Small intestine (tissue), 7 donors: ENCODE data around the gene RNF39. TPM values are rescaled to one million over a fixed set of nuclear protein-coding genes. Genes with fewer than 3 reads are reported as not detected.
"Not testable (repeated sequence)": the region's sequence is repeated elsewhere in the genome, so short reads cannot be mapped to it uniquely, and the experiment has no call there.

ENCODE experiments used
- DNase-seq, 2 donors: peaks; one replicate each; pipeline versions ENCODE4 v3.0.0 to v3.0.0-alpha.2; 2013
- FAIRE-seq: peaks from 2 replicates; lab custom pipeline; 2012; peaks lifted over from hg19 to GRCh38; lab: Jason Lieb, UNC
- H3K27ac ChIP-seq, 3 donors: one replicate each; pipeline ENCODE4 v1.5.1; 2013; ENCODE audit warnings: low read length in 2 of 3, mild to moderate bottlenecking in 2 of 3, control low read depth in 1 of 3, inconsistent platforms in 1 of 3, low read depth in 1 of 3, moderate library complexity in 1 of 3
- H3K27me3 ChIP-seq, 3 donors: one replicate each; pipeline ENCODE4 v1.6.1; 2013; ENCODE audit warnings: low read length in 3 of 3, inconsistent platforms in 1 of 3; ENCODE audit not compliant: control insufficient read depth in 3 of 3, insufficient read depth in 3 of 3
- H3K36me3 ChIP-seq, 3 donors: one replicate each; pipeline ENCODE4 v1.6.1; 2013; ENCODE audit warnings: low read length in 3 of 3, inconsistent platforms in 1 of 3, low read depth in 1 of 3, mild to moderate bottlenecking in 1 of 3, moderate library complexity in 1 of 3; ENCODE audit not compliant: control insufficient read depth in 3 of 3, insufficient read depth in 2 of 3
- H3K4me1 ChIP-seq, 3 donors: one replicate each; pipeline ENCODE4 v1.6.1; 2013; ENCODE audit warnings: low read length in 2 of 3, inconsistent platforms in 1 of 3, low read depth in 1 of 3, mild to moderate bottlenecking in 1 of 3, moderate library complexity in 1 of 3; ENCODE audit not compliant: control insufficient read depth in 3 of 3, insufficient read depth in 2 of 3
- H3K4me3 ChIP-seq, 3 donors: one replicate each; pipeline ENCODE4 v1.5.1; 2013; ENCODE audit warnings: low read length in 3 of 3, control low read depth in 1 of 3, inconsistent platforms in 1 of 3, low read depth in 1 of 3, mild to moderate bottlenecking in 1 of 3, moderate library complexity in 1 of 3
- H3K9me3 ChIP-seq, 2 donors: one replicate each; pipeline ENCODE4 v1.6.1; 2013; ENCODE audit warnings: low read depth in 1 of 2, low read length in 1 of 2; ENCODE audit not compliant: control insufficient read depth in 2 of 2, insufficient read depth in 1 of 2
- WGBS, 3 donors: extraction: QIAGEN DNeasy Blood & Tissue Kit; methylation state at CpG; one replicate each; pipeline ENCODE4 v1.1.7; 2013; 5-methylcytosine and 5-hydroxymethylcytosine counted together
- polyA plus RNA-seq, 4 donors: library from polyadenylated mRNA; stranded (reverse) in 3 of 4; unstranded in 1 of 4; fragments of 200-250 nt in 3 of 4; fragments of 120-200 nt in 1 of 4; gene quantifications; one replicate each; pipeline versions ENCODE4 v1.2.1 to v1.2.3, GENCODE V29; 2013
- donor health status: healthy with polysubstance abuse.
- donor health status: control.
- donor health status: control.
- donor health status: Bipolar disorder and iron deficiency.
- donor health status: healthy.

RNF39 gene
- polyA plus RNA-seq, 4 donors, result 0.18 to 0.78 (median 0.25) TPM

DNA sequence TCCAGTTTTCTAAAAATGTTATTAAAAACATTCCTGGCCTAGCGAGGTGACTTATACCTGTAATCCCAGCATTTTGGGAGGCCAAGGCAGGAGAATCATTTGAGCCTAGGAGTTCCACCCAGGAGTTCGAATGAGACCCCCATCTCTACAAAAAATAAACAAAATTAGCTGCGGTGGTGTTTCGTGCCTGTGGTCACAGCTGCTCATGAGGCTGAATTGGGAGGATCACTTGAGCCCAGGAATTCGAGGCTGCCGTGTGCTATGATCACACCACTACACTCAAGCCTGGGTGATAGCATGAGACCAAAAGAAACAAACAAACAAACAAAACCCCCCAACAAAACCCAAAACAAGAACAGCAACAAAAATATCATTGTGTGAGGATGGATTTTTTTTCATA lies 34.3 kb downstream of the RNF39 start:
- no peak for FAIRE-seq
- no peak for DNase-seq
- H3K4me3 ChIP-seq, result no peak overlapping the region

DNA sequence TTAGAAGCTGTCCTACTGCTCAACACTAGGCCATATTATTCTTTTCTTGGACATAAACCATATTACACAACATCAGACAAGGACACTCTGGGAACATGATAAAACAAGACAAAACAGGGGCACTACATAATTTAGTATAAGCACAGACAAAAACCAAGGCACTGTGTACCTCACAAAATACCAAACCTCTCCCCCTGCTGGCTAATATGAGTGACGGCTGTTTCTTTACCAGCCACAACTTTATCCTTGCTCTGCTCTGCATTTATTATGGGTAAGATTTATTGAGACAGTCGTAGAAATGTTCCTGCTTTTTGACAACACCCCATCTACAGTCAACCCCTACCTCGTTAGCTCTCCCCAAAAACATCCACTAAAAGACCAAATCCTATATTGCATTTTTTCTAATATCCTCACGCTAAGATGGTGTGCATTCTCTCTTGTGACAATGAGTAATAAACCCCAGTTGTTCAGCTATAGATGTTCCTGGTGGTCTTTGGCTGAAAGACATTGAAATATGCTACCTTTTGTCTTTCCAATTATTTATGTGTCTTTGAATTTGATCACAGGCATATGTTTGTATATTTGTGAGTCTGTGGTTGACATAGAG lies 38.3 kb downstream of the RNF39 start:
- Histone ChIP-seq H3K9me3 (no peaks in the 10 kb centered on the region), H3K4me3 (no peak overlapping the region), H3K27ac (no peak overlapping the region), H3K36me3 (peaks cover 0 to 2% (median 0%) of the 10 kb centered on the region in 3 donors), H3K4me1 (no peaks in the 10 kb centered on the region), H3K27me3 (no peaks in the 10 kb centered on the region)
- FAIRE-seq, result no peak
- peak; percentile 20 to 23 for DNase-seq
- WGBS, 3 donors, result 31 to 60% (median 37%) methylated on average over 4 of the region's 4 CpGs

More for the DNA sequence above, 34.3 kb downstream of the RNF39 start:
- Histone ChIP-seq H3K9me3 (no peaks in the 10 kb centered on the region), H3K27ac (no peak overlapping the region), H3K4me1 (no peaks in the 10 kb centered on the region), H3K27me3 (no peaks in the 10 kb centered on the region), H3K36me3 (no peaks in the 10 kb centered on the region)
- WGBS, 3 donors, result 85 to 92% (median 91%) methylated on average over 6 of the region's 6 CpGs

DNA sequence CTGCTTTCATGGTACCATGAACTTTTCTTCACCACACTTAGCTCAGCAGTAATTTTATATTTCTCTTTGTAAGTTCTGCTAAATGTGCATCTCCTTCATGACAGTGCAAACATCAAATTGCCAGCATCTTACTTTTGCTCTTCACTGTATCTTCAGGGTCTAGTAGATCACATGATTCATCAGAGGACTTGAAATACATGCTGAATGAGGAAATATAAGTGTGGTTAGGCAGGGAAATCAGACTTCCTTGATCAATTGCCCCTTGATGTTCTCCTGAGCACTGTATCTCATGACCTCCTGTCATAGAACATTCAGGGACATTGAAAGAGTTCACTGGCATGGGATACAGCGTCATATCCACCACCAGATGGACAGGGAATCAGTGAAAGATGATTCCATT lies 39.8 kb downstream of the RNF39 start:
- no peak overlapping the region for H3K4me3 ChIP-seq
- H3K9me3 ChIP-seq, result no peaks in the 10 kb centered on the region
- H3K27me3 ChIP-seq, result no peaks in the 10 kb centered on the region
- no peak for FAIRE-seq
- peaks cover 0 to 2% (median 0%) of the 10 kb centered on the region in 3 donors for H3K36me3 ChIP-seq
- WGBS, 3 donors, result 93 to 95% (median 95%) methylated on average over 1 of the region's 1 CpG
- DNase-seq, result no peak
- no peaks in the 10 kb centered on the region for H3K4me1 ChIP-seq
- no peak overlapping the region for H3K27ac ChIP-seq

DNA sequence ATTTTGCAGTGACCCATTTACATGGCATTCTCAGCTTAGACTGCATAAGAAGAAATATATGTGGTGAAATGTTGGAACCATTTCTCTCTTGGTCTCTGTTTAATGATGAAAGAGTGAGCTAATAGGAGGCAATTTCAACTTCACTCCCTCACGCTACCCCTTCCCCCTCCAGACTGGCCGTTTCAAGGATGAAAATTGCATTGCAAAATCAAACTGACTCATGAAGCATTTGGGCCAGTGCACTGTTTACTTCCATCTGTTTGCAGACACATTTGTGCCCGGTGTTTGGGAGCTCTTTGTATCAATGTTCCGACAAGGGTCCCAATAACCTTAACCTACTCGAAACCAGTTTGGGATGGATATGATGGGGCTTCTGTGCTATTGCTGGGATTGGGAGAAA lies 42.1 kb downstream of the RNF39 start:
- WGBS, 3 donors, result 90 to 92% (median 90%) methylated on average over 5 of the region's 5 CpGs
- H3K27me3 ChIP-seq, DNase-seq, FAIRE-seq, H3K4me3 ChIP-seq, H3K4me1 ChIP-seq, H3K9me3 ChIP-seq, H3K36me3 ChIP-seq, H3K27ac ChIP-seq: not testable (repeated sequence)

DNA sequence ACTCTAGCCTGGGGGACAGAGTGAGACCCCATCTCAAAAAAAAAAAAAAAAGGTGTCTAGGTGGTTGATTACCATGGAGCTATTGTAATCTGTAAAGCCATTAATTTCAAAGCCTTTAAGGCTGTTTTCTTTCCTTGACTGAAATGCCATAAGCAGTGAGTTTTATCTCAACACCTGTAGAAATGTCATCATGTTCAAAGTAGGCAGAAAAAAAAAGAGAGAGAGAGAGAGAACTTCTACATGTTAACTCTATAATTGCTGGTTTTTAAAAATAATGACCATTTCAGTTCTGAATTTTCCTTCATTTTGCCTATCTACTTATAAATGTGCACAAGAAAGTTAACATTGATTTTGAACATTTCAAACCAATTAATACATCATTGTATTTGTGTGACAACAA lies 44.2 kb downstream of the RNF39 start:
- no peak overlapping the region for H3K27ac ChIP-seq
- no peak overlapping the region for H3K4me3 ChIP-seq
- no peaks in the 10 kb centered on the region for H3K4me1 ChIP-seq
- DNase-seq, result peak in 1 of 2 donors; percentile 18
- H3K36me3 ChIP-seq, result peaks cover 0 to 2% (median 0%) of the 10 kb centered on the region in 3 donors
- FAIRE-seq, result no peak
- no peaks in the 10 kb centered on the region for H3K9me3 ChIP-seq
- H3K27me3 ChIP-seq, result no peaks in the 10 kb centered on the region

DNA sequence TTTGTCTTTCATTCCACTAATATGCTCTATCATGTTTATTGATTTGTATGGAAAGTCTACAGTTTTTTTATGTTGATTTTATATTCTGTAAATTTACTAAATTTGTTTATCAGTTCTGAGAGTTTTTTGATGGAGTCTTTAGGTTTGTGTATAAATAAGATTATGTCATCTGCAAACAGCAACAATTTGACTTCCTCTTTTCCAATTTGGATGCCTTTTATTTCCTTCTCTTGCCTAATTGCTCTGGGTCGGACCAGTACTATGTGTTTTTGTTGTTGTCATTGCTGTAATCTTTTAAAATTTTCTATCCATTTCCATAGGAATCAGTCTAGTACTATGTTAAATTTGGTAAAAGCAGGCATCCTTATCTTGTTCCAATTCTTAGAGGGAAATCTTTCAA lies 46.0 kb downstream of the RNF39 start:
- no peak for FAIRE-seq
- no peak for DNase-seq
- Histone ChIP-seq H3K36me3 (no peaks in the 10 kb centered on the region), H3K27me3 (no peaks in the 10 kb centered on the region), H3K27ac (no peak overlapping the region), H3K4me3 (no peak overlapping the region), H3K9me3 (no peaks in the 10 kb centered on the region), H3K4me1 (no peaks in the 10 kb centered on the region)
- 83 to 97% (median 95%) methylated on average over 1 of the region's 1 CpG for WGBS, 3 donors

DNA sequence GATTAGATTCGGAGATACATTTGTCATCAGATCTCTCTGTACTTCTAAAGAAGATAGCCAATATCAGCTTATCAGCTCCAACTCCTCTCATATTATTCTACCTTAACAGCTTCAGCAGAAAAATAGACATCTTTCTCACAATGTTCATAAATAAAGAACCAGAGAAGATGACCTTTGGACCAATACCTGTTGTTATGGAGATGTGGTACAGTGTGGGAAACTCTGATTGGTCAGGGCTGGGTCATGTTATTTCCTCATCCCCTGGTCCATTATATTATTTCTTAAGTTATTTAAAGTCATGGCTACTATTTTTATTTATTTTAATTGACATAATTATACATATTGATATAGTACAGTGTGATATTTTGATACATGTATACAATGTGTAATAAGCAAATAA lies 50.4 kb downstream of the RNF39 start:
- Histone ChIP-seq H3K4me3 (no peak overlapping the region), H3K36me3 (peaks cover 0 to 3% (median 0%) of the 10 kb centered on the region in 3 donors), H3K9me3 (no peaks in the 10 kb centered on the region), H3K4me1 (no peaks in the 10 kb centered on the region), H3K27ac (no peak overlapping the region), H3K27me3 (no peaks in the 10 kb centered on the region)
- DNase-seq, result peak; percentile 44 to 59
- no peak for FAIRE-seq
- 22 to 67% (median 50%) methylated on average over 1 of the region's 1 CpG for WGBS, 3 donors

DNA sequence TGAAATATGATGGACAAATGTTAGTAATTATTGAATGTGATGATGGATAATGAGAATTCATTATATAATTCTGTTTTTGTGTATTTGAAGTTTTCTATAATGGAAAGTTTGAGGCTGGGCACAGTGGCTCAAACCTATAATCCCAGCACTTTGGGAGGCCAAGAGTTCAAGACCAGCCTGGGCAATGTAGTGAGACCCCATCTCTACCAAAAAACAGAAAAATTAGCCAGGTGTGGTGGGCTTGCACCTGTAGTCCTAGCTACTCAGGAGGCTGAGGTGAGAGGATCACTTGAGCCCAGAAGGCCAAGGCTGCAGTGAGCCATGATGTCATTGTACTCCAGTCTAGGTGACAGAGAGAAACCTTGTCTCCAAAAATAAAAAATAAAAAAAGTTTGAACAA lies 52.9 kb downstream of the RNF39 start:
- H3K4me1 ChIP-seq, H3K4me3 ChIP-seq, DNase-seq, H3K27ac ChIP-seq, H3K9me3 ChIP-seq, FAIRE-seq, H3K36me3 ChIP-seq, H3K27me3 ChIP-seq: not testable (repeated sequence)

DNA sequence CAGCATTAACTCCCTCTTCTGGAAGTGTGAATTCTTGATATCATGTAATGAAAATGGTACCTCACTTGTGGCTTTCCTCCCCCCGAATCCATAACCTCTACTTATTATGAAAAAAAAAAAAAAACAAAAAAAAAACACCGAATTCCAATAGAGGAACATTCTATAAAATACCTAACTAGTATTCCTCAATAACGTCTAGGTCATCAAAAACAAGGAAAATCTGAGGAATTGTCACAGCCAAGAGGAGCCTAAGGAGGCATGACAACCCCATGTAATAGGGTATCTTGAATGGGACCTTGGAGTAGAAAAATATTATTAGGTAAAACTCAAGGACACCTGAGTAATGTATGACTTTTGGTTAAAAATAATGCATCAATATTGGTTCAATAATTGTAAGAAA lies 53.4 kb downstream of the RNF39 start:
- Histone ChIP-seq H3K27ac (no peak overlapping the region), H3K9me3 (no peaks in the 10 kb centered on the region), H3K4me3 (no peak overlapping the region), H3K4me1 (no peaks in the 10 kb centered on the region), H3K36me3 (peaks cover 0 to 3% (median 0%) of the 10 kb centered on the region in 3 donors), H3K27me3 (no peaks in the 10 kb centered on the region)
- FAIRE-seq (no peak), DNase-seq (no peak)
- 87 to 95% (median 92%) methylated on average over 3 of the region's 3 CpGs for WGBS, 3 donors
